SKM-1 (cell line): ENCODE measurements around the gene AIP.

Source experiments
- DNase-seq: peaks from one replicate; lab custom pipeline; 2025; ENCODE audit not compliant: unreplicated experiment; lab: John Stamatoyannopoulos, UW

The AIP gene

GRCh38 chr11:67482827-67483798 lies at the start of gene AIP:
Gene AIP (plus strand): TSS chr11:67483026. CDS start chr11:67483159, 133 bp downstream.
- DNase-seq = peak; percentile 94

DNA sequence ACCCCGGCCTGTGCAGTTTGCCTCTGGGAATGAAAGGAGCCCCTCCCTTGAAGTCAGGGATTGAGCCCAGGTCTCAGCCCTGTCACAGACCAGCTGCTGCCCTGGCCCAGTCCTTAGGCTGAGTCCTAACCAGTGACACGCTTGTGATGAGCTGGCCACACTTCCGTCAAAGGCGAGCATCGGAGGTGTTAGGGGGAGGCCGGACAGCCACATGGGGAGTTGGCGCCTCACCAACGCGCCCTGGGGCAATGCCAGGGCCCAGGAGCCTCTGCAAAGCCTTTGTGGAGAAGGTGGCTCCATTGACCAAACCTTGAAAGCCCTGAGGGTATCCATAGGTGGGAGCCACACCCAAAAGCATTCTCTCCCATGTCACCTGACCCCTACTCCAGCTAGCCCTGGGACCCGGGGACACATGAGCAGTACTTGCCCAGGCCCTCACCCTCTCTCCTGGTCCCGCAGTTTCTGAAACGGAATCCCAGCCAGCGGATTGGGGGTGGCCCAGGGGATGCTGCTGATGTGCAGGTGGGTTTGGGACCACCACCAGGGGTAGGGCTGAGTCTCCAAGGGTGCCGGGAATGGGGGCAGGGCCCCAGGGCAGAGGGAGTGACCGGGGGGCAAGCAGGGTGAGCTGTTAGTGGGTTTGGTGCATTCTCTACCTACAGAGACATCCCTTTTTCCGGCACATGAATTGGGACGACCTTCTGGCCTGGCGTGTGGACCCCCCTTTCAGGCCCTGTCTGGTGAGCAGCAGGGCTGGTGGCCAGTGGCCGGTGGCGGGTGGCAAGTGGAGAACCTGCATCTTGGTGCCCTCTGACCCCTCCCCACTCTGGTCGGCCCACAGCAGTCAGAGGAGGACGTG lies 49.1 kb upstream of the AIP start:
- no peak for DNase-seq

DNA sequence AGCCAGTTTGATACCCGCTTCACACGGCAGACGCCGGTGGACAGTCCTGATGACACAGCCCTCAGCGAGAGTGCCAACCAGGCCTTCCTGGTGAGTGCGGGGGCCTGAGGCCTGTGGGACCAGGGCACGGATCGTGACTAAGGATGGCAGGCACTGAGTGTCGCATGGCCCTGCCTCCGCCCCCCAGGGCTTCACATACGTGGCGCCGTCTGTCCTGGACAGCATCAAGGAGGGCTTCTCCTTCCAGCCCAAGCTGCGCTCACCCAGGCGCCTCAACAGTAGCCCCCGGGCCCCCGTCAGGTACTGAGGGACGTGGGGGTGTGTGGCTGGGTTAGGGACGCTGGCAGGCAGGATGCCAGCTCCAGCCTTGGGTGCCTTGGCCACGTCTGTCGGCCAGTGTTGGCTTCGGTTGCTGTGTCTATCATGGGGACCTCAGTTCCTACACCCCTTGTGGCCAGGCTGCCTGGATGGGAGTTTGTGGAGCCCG lies 48.4 kb upstream of the AIP start:
- DNase-seq = no peak

DNA sequence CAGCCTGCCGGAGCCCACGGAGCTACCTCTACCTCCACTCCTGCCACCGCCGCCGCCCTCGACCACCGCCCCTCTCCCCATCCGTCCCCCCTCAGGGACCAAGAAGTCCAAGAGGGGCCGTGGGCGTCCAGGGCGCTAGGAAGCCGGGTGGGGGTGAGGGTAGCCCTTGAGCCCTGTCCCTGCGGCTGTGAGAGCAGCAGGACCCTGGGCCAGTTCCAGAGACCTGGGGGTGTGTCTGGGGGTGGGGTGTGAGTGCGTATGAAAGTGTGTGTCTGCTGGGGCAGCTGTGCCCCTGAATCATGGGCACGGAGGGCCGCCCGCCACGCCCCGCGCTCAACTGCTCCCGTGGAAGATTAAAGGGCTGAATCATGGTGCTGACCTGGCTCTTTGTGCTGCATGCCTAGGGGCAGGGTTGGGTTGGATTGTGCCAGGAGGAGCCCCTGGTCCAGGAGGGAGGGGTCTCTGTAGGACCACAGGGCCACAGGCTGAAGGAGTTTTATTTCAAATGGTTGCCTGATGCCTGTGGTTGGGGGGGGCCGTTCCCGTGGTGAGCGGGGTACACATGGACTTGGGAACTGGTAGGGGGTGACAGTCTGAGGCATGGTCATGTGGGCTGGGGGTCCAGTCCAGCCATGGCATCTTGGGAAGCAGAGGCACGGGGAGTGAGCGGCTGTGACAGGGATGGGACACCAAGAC lies 47.6 kb upstream of the AIP start:
- DNase-seq = no peak

DNA sequence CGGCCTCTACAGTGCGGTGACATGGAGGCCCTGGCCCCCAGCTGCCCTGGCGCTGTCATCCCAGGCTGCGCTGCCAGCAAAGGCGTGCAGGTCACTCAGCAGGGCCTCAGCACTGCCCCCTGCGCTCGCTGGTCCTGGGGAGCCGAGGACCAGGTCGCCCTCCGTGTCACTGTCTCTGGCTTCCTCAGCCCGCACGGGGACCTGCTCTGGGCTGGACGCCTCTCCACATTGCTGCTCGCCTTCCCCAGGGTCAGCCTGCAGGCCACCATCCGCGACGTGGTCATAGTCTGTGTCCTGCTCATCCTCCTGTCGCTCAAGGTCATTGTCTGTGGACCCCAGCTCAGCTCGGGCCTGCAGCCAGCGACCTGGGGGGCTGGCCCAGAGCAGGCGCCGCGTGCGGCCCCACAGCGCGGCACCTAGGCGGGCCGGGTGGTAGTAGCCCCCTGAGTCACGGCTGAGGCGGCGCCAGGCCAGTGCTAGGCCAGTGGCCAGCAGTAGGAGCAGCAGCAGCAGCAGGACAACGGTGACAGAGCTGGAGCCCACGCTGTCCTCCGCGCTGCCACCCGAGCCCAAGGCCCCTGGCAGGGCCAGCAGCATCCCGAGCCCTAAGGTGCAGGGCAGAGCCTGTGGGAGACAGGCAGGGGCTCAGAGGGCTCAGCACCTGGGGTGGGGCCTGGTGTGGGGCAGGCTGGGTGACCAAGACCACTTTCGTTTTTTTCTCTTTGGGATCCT lies 46.9 kb upstream of the AIP start:
- no peak for DNase-seq

DNA sequence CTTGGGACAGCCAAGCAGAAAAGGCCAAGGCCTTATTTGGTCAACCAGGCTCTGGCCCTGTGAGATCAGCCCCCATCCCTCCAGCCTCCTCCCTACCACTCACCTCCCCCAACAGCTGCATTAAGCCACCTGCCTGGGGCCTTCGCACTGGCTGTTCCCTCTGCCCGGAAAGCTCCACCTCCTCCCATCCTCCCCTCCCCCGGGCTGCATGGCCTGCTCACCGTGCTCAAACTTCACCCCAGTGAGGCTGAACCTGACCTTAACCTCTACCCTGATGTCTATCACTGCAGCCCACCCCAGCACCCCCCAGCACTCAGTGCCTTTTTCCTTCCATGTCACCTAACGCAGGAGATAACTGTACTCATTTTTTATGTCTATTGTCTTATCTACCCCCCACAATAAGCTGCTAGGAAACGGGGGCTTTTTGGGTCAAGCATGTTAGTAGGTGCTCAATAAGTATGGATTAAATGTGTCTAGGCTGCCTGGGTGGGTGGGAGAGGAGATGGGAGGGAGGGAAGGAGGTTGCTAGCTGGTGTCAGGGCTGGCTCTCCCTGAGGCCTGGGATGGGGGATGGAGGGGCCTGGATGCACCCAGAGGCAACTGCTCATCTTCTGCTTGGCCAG lies 46.3 kb upstream of the AIP start:
- no peak for DNase-seq

DNA sequence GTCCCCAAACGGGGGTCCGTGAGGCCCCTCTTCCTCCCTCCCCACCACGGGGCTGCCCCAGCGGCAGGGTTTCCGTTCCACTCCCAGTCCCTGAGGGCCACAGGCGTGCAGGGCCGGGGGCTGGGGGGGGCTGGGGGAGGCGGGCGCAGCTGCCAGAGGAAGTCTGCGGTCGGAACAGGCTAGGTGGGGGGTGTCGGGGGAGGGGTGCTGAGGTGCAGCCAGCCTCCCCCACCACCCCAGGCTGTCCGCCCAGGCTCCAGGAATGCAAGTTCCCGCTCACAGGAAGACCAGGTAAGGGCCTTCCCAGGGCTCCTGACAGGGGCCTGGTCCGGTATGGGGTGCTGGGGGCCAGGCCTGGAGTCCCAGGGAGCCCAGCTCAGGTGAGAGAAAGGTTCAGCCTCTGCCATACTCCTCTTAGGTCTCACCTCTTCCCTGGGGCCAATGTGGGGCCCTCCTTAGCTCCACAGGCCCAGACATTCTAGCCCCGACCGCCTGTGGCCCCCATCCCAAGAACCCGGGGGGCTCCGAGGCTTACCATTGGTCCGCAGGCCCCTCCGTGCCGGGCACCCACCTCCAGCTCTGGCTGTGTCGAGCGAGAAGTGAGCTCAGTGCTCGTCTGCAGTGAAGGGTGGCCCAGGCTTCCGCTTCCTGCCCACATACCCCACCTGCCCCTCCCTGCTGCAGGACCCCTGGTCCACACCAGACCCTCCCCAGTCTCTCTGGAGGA lies 45.6 kb upstream of the AIP start, which contains the start of gene PTPRCAP:
PTPRCAP (minus strand) TSS at position 601 of the 727 bp plus-strand sequence; CDS start at position 538, 63 bp downstream.
- DNase-seq = no peak

DNA sequence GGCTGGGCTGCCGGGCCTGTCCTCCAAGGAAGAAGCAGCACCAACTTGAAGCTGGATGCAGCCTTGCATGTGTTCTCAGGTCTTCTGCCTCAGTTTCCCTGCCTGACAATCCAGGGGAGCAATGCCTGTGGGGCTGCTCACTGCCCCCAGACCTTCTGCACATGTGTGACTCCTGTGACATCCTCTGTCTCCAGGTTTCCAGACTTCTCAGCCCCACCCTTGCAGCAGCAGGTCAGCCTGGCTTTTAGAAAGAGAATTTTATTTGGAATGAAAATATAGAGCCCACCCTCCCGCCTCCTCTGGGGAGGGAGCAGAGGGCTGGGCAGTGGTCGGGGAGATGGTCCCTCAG lies 45.0 kb upstream of the AIP start:
- no peak for DNase-seq

- no peak for DNase-seq
These were observed 44.5 kb upstream of the AIP start for GRCh38 chr11:67438158-67438902.

- no peak for DNase-seq
These were observed 43.3 kb upstream of the AIP start for GRCh38 chr11:67439321-67440228.

DNA sequence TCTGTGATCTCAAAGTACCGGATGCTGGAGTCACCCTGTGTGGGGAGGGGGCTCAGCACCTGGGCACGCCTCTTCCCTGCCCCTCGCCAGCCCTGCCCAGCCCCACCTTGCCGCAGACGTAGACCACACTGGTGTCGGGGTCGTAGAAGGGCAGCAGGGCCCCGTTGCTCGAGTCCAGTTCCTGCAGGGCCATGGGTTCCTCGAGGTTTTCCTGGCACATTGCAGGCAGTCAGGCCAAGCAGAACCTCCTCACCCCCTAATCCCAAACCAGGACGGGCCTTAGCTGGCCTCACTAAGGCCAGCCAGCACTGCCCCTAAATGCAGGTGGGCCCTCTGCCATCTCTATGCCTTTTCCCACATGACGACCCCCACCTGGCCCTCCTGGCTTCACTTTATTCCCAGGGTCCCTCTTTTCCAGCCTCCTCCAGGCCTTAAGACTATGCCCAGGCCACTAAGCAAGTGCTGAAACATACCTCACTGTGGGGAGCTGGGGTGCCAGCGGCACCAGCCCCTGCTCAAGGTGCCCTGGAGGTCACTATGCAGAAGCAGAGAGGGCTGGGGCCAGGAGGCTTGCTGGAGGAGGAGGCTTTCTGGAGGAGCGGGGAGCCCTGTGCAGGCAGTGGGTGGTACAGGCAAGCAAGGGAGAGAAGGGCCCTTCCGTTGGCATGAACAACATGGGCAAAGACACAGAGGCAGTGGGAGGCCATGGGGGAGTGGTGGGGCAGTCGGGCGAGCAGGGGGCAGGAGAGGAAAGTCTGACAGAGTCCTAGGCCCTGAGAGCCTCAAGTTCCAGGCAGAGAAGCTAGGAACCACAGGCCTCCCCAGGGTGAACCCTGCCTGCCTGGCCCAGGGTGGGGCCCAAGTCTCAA lies 42.4 kb upstream of the AIP start:
- no peak for DNase-seq

GRCh38 chr11:67441098-67441563 lies 41.7 kb upstream of the AIP start:
- no peak for DNase-seq

- DNase-seq = no peak
These were observed 41.0 kb upstream of the AIP start for GRCh38 chr11:67441731-67442351.

DNA sequence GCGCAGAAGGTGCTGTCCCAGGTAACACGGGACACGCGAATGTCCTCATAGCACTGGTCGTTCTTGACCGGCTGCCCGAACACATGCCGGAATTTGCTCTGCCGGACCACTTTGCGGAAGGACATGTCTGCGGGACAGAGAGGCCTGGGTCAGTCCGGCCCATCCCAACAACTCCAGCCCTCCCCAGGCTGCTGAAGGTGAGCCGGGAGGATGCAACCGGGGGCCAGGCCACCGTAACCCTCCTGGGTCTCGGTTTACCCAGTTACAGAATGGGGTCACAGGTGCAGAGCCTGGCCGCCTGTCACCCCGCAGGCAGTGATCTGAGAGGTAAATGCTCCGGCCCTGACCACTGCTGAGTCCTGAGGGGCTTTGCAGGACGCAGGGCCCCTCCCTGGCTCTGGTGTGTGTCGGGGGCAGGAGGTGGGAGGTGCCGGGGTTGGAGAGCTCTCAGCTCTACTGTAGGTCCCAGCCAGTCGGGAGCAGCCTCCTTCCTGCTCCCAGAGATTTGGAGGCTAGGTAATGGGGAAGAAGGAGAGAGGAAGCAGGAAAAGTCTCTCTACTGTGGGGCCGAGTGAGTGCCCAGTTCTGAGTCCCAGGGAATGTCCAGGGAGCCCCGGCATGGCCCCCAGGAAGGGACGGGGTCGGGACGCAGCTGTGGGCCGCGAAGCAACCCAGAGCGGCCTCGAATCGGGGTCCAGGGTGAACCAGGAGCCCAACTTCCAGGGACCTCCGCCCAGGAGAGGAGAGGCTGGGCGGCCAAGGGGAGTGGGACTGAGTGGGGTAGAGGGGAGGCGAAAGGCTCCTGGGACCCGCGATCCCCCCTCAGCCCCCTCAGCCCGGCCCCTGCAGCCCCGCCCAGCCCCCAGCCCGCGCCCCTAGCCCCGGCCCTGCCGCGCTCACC lies 40.1 kb upstream of the AIP start:
- no peak for DNase-seq

GRCh38 chr11:67445515-67445914 lies 37.3 kb upstream of the AIP start:
- DNase-seq = no peak
